Mesothelial cell of epicardium (in vitro differentiated cells): Measurements from ENCODE around the gene NMB. TPM values are rescaled to one million over a fixed set of nuclear protein-coding genes. Genes with fewer than 3 reads are reported as not detected.

Experiments
- DNase-seq, 2 experiments: peaks; one replicate each; pipeline ENCODE4 v3.0.0; 2021; ENCODE audit warnings: low spot score in 2 of 2; ENCODE audit not compliant: unreplicated experiment in 2 of 2
- H3K27ac Mint-ChIP-seq: 2 replicates; pipeline ENCODE4 v1.8.0; 2021; ENCODE audit warnings: mixed read lengths
- H3K27me3 Mint-ChIP-seq: 2 replicates; pipeline ENCODE4 v1.8.0; 2021; ENCODE audit warnings: low read depth, mixed read lengths
- H3K36me3 Mint-ChIP-seq: 2 replicates; pipeline ENCODE4 v1.8.0; 2021; ENCODE audit warnings: mixed read lengths
- H3K4me1 Mint-ChIP-seq: 2 replicates; pipeline ENCODE4 v1.8.0; 2021; ENCODE audit warnings: mixed read lengths
- H3K4me3 Mint-ChIP-seq: 2 replicates; pipeline ENCODE4 v1.8.0; 2021; ENCODE audit warnings: mild to moderate bottlenecking, moderate library complexity, mixed read lengths
- H3K9me3 Mint-ChIP-seq: 2 replicates; pipeline ENCODE4 v1.8.0; 2021; ENCODE audit warnings: mixed read lengths
- CTCF ChIP-seq: fragments of 200-600 bp; sonication (generic); IDR thresholded peaks from one replicate; pipeline ENCODE4 v1.5.0; 2021; ENCODE audit warnings: antibody characterized with exemption; ENCODE audit not compliant: unreplicated experiment
- total RNA-seq: library from RNA; stranded (reverse); gene quantifications from 3 replicates; pipeline ENCODE4 v1.2.1, GENCODE V29; 2021

The NMB gene
- total RNA-seq, 1 donor from 2014 or later: 7.6 TPM

GRCh38 chr15:84634228-84634837, 23.7 kb downstream of the NMB start:
- H3K4me1 Mint-ChIP-seq: peaks cover 29% of the 10 kb centered on the region

GRCh38 chr15:84633311-84634227, 24.4 kb downstream of the NMB start:
- TF ChIP-seq CTCF: no peak
- Mint-ChIP-seq H3K27ac (peak overlapping the region; percentile 86), H3K9me3 (no peaks in the 10 kb centered on the region), H3K36me3 (peaks cover 8% of the 10 kb centered on the region), H3K4me3 (peak overlapping the region; percentile 92), H3K4me1 (peaks cover 29% of the 10 kb centered on the region), H3K27me3 (peaks cover 7% of the 10 kb centered on the region)
- DNase-seq: peak; percentile 58 to 80

More at GRCh38 chr15:84634228-84634837, 23.7 kb downstream of the NMB start:
- H3K36me3 Mint-ChIP-seq: peaks cover 9% of the 10 kb centered on the region
- peaks cover 7% of the 10 kb centered on the region for H3K27me3 Mint-ChIP-seq
- no peak overlapping the region for H3K27ac Mint-ChIP-seq
- TF ChIP-seq CTCF: no peak
- no peak for DNase-seq
- no peaks in the 10 kb centered on the region for H3K9me3 Mint-ChIP-seq
- peak overlapping the region; percentile 60 for H3K4me3 Mint-ChIP-seq

GRCh38 chr15:84631706-84632272, 26.2 kb downstream of the NMB start:
- no peak for TF ChIP-seq CTCF
- H3K4me3 Mint-ChIP-seq: peak overlapping the region; percentile 92
- H3K27ac Mint-ChIP-seq: peak overlapping the region; percentile 92
- H3K9me3 Mint-ChIP-seq: no peaks in the 10 kb centered on the region
- peaks cover 29% of the 10 kb centered on the region for H3K4me1 Mint-ChIP-seq
- peaks cover 8% of the 10 kb centered on the region for H3K36me3 Mint-ChIP-seq
- no peak for DNase-seq
- H3K27me3 Mint-ChIP-seq: peaks cover 7% of the 10 kb centered on the region

GRCh38 chr15:84629033-84629432, 29.0 kb downstream of the NMB start:
- no peak overlapping the region for H3K4me3 Mint-ChIP-seq
- H3K4me1 Mint-ChIP-seq: peaks cover 20% of the 10 kb centered on the region
- H3K36me3 Mint-ChIP-seq: peaks cover 20% of the 10 kb centered on the region
- no peaks in the 10 kb centered on the region for H3K27me3 Mint-ChIP-seq
- H3K9me3 Mint-ChIP-seq: no peaks in the 10 kb centered on the region
- no peak overlapping the region for H3K27ac Mint-ChIP-seq
- TF ChIP-seq CTCF: no peak
- no peak for DNase-seq

GRCh38 chr15:84625123-84625522, 32.9 kb downstream of the NMB start:
- Mint-ChIP-seq H3K4me3 (no peak overlapping the region), H3K36me3 (peaks cover 52% of the 10 kb centered on the region), H3K9me3 (peaks cover 23% of the 10 kb centered on the region), H3K4me1 (no peaks in the 10 kb centered on the region), H3K27ac (no peak overlapping the region), H3K27me3 (no peaks in the 10 kb centered on the region)
- DNase-seq: no peak
- TF ChIP-seq CTCF: no peak
